ENCODE data around the gene CKAP4. TPM values are rescaled to one million over a fixed set of nuclear protein-coding genes. Genes with fewer than 3 reads are reported as not detected.

The CKAP4 gene
- total RNA-seq, 1 donor from 2014 or later: 180 TPM

GRCh38 chr12:106280106-106280505, 32.3 kb upstream of the CKAP4 start:
- no peak for DNase-seq (ENCODE audit: low spot score in 2 of 2, unreplicated experiment in 2 of 2)
- no peak overlapping the region for H3K27ac Mint-ChIP-seq
- H3K4me1 Mint-ChIP-seq: peaks cover 10% of the 10 kb centered on the region
- no peaks in the 10 kb centered on the region for H3K36me3 Mint-ChIP-seq
- no peak overlapping the region for H3K4me3 Mint-ChIP-seq
- H3K9me3 Mint-ChIP-seq: peaks cover 6% of the 10 kb centered on the region
- TF ChIP-seq, protein P1, sequence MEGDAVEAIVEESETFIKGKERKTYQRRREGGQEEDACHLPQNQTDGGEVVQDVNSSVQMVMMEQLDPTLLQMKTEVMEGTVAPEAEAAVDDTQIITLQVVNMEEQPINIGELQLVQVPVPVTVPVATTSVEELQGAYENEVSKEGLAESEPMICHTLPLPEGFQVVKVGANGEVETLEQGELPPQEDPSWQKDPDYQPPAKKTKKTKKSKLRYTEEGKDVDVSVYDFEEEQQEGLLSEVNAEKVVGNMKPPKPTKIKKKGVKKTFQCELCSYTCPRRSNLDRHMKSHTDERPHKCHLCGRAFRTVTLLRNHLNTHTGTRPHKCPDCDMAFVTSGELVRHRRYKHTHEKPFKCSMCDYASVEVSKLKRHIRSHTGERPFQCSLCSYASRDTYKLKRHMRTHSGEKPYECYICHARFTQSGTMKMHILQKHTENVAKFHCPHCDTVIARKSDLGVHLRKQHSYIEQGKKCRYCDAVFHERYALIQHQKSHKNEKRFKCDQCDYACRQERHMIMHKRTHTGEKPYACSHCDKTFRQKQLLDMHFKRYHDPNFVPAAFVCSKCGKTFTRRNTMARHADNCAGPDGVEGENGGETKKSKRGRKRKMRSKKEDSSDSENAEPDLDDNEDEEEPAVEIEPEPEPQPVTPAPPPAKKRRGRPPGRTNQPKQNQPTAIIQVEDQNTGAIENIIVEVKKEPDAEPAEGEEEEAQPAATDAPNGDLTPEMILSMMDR (IDR thresholded peaks at IDR 0.05; ENCODE audit: unreplicated experiment): no peak
- H3K27me3 Mint-ChIP-seq (ENCODE audit: low read depth): peaks cover 2% of the 10 kb centered on the region

DNA sequence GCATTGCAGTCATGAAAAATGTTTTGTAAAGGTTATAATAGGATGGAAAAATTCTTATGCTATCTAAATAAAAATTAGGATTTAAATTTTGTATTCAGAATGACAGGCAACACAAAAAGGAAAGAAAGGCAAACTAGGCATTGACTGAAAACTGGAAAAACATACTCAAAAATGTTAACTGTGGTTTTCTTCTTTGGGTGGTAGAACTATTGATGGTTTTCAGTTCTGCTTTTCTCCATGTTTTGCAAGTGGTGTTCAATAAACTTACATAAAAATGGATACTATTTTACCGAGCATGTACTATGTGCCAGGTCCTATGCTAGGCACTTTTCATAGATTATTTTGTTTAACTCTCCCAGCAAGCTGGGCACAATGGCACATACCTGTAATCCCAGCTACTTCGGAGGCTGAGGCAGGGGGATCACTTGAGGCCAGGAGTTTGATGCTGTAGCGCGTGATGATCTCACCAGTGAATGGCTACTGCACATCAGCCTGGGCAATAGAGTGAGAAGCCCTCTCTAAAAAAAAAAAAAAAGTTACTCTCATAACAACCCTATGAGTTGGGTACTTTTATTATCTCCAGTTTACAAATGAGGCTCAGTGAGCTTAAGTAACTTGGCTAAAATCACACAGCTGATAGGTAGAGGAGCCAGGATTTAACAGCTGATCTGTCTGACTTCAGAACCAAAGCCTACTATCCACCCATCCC, 28.4 kb upstream of the CKAP4 start:
- Mint-ChIP-seq H3K27me3 (ENCODE audit: low read depth) (no peaks in the 10 kb centered on the region), H3K36me3 (no peaks in the 10 kb centered on the region), H3K27ac (no peak overlapping the region), H3K9me3 (no peaks in the 10 kb centered on the region), H3K4me3 (no peak overlapping the region), H3K4me1 (peaks cover 10% of the 10 kb centered on the region)
- no peak for DNase-seq (ENCODE audit: low spot score in 2 of 2, unreplicated experiment in 2 of 2)
- TF ChIP-seq, protein P1 (IDR thresholded peaks at IDR 0.05; ENCODE audit: unreplicated experiment): no peak

- no peak overlapping the region for H3K4me3 Mint-ChIP-seq
- TF ChIP-seq, protein P1 (IDR thresholded peaks at IDR 0.05; ENCODE audit: unreplicated experiment): no peak
- H3K36me3 Mint-ChIP-seq: no peaks in the 10 kb centered on the region
- no peak overlapping the region for H3K27ac Mint-ChIP-seq
- DNase-seq (ENCODE audit: low spot score in 2 of 2, unreplicated experiment in 2 of 2): no peak
- H3K4me1 Mint-ChIP-seq: peaks cover 10% of the 10 kb centered on the region
- no peaks in the 10 kb centered on the region for H3K27me3 Mint-ChIP-seq (ENCODE audit: low read depth)
- no peaks in the 10 kb centered on the region for H3K9me3 Mint-ChIP-seq
Measured at GRCh38 chr12:106275458-106275857, 27.6 kb upstream of the CKAP4 start.

GRCh38 chr12:106274575-106275121, 26.8 kb upstream of the CKAP4 start:
- no peaks in the 10 kb centered on the region for H3K36me3 Mint-ChIP-seq
- H3K9me3 Mint-ChIP-seq: no peaks in the 10 kb centered on the region
- H3K27me3 Mint-ChIP-seq (ENCODE audit: low read depth): no peaks in the 10 kb centered on the region
- no peak overlapping the region for H3K27ac Mint-ChIP-seq
- TF ChIP-seq, protein P1 (IDR thresholded peaks at IDR 0.05; ENCODE audit: unreplicated experiment): no peak
- peaks cover 10% of the 10 kb centered on the region for H3K4me1 Mint-ChIP-seq
- H3K4me3 Mint-ChIP-seq: no peak overlapping the region
- DNase-seq (ENCODE audit: low spot score in 2 of 2, unreplicated experiment in 2 of 2): no peak

DNA sequence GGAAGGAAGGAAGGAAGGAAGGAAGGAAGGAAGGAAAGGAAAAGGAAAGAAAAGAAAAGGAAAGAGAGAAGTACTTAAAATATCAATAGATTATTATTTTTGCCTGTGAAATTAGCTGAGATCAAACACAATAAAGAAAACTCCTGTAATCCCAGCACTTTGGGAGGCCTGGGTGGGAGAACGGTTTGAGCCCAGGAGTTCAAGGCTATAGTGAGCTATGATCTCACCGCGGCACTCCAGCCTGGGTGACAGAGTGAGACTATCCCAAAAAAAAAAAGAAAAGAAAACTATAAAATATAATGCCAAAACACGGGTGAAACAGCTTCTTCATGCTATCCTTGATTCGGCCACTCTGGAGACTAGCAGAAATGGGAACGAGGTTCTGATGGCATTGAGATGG, 26.2 kb upstream of the CKAP4 start:
- no peak overlapping the region for H3K27ac Mint-ChIP-seq
- H3K4me3 Mint-ChIP-seq: no peak overlapping the region
- peaks cover 10% of the 10 kb centered on the region for H3K4me1 Mint-ChIP-seq

More for the DNA sequence above, 26.2 kb upstream of the CKAP4 start:
- no peaks in the 10 kb centered on the region for H3K9me3 Mint-ChIP-seq
- H3K27me3 Mint-ChIP-seq (ENCODE audit: low read depth): no peaks in the 10 kb centered on the region
- DNase-seq (ENCODE audit: low spot score in 2 of 2, unreplicated experiment in 2 of 2): no peak
- TF ChIP-seq, protein P1 (IDR thresholded peaks at IDR 0.05; ENCODE audit: unreplicated experiment): no peak
- H3K36me3 Mint-ChIP-seq: no peaks in the 10 kb centered on the region
